GM12891 (cell line): ENCODE data around the gene TAS1R1.

Experiments used
- POLR2A ChIP-seq: IDR thresholded peaks from 2 replicates; pipeline ENCODE4 v1.6.1; 2011; ENCODE audit warnings: low read depth, low read length, control low read depth
- POLR2AphosphoS5 ChIP-seq: IDR thresholded peaks from 2 replicates; pipeline ENCODE4 v1.6.1; 2011; ENCODE audit warnings: low read depth, low read length, control low read depth
- SPI1 ChIP-seq: IDR thresholded peaks from 2 replicates; pipeline ENCODE4 v1.6.1; 2011; ENCODE audit warnings: low read depth, low read length, control low read depth
- TAF1 ChIP-seq: IDR thresholded peaks from 2 replicates; pipeline ENCODE4 v1.6.1; 2011; ENCODE audit warnings: low read depth, low read length, control low read depth

GRCh38 chr1:6510493-6510892 is 44.6 kb upstream of the TAS1R1 start:
- no peak for TF ChIP-seq POLR2AphosphoS5
- TF ChIP-seq POLR2A: no peak
- no peak for TF ChIP-seq TAF1
- no peak for TF ChIP-seq SPI1
